ENCODE results near the gene MCOLN3.
"Not testable (repeated sequence)": the region's sequence is repeated elsewhere in the genome, so short reads cannot be mapped to it uniquely, and the experiment has no call there.

The MCOLN3 gene

DNA sequence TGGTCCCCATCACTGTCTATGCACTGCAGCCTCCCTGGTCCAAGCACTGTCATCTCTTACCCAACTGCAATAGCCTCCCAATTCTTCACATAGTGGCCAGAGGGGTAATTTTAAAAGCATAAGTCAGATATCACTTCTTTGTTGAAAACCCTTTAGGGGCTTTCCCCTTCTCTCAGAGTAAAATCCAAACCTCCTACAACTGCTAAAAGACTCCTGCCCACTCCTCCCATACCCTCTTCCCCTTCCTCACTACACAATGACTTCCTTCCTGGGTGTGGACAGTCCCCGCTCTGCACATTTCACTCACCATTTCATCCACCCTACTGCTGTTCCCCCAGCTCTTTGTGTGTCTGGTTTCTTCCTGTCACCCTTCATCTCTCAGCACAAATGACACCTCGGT lies 59.7 kb downstream of the MCOLN3 start:
- no peak for DNase-seq

DNA sequence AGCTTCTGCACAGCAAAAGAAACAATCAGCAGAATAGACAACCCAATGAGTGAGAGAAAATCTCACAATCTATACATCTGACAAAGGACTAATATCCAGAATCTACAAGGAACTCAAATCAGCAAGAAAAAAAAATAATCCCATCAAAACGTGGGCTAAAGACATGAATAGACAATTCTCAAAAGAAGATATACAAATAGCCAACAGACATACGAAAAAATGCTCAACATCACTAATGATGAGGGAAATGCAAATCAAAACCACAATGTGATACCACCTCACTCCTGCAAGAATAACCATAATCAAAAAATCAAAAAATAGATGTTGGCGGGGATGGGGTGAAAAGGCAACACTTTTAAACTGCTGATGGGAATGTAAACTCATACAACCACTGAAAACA lies 61.7 kb downstream of the MCOLN3 start:
- DNase-seq = not testable (repeated sequence)

DNA sequence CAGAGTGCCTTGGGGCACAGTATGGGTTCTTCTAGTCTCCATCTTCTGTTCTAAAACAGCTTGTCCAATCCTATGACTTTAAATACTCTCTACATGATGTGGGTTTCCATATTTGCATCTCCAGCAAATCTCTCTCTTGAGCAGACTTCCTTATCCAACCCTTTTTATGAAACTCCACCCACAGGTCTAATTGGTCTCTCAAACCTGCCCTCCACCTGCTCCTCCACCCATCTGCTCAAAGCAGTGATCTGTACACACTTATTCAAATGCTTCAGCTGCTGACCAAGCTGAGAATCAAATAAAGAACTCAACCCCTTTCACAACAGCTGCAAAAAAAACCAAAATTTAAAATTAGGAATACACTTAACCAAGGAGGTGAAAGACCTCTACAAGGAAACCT lies 62.9 kb downstream of the MCOLN3 start:
- DNase-seq = no peak

DNA sequence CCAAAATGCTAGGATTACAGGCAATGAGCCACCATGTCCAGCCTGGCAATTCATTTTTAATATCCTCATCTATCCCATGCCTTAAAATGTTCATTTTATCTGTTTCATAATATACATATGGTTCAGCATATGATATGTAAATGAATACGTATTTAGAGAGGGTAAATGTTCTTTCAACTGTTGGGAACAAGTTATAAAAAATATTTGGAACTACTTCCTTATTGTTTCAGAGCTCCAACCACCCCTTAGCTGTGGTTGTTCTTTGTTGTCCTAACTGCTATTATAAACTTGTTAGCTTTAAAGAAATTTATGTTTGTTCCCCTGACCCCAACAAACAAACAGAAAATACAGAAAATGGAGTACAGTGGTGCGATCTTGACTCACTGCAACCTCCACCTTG lies 65.9 kb downstream of the MCOLN3 start:
- DNase-seq = no peak

DNA sequence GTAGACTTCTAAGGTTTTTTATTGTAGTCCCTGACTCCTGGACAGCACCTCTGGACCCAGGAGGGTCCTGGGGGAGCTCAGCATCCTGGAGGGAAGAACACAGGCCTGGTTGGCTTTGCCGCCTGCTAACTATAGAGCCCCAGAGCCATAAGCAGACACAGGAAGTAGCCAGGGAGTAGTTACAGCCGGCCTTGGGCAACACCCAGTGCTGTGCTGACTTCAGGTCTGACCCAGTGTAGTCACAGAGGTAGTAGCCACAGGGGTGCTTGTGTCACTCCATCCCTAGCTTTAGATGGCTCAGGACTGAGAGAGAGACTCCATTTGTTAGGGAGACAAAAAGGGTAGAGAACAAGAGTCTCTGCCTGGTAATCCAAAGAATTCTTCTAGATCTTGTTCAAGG lies 73.3 kb downstream of the MCOLN3 start:
- no peak for DNase-seq

DNA sequence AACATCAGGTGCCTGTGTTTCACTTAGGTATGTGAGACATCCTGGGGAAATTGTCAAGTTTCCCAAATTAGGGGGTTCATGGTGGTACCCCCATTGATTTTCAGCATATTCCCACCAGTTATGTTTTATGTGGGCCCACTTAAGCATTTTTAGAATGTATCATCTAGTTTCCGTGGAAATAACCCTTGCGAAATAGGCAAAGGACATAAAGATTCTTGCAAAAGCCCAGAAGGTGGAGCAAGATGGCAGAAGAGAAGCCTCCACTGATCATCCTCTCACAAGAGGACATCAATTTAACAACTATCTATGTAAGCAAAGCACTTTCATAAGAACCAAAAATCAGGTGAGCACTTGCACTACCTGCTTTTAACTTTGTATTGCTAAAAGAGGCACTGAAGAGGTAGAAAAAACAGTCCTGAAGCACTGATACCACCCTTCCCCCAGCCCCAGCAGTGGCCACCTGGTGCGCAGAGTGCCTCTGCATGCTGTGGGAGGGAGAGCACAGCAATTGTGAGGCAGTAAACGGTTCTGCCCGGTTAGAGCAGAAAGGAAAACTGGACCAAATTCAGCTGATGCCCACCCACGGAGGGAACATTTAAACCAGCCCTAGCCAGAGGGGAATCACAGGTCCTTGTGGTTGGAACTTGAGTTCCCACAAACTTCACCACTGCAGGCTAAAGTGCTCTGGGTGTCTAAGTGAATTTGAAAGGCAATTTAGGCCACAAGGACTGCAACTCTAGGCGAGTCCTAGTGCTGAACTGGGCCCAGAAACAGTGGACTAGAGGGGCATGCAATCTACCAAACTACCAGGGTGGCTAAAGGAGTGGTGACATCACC lies 74.6 kb downstream of the MCOLN3 start:
- no peak for DNase-seq

DNA sequence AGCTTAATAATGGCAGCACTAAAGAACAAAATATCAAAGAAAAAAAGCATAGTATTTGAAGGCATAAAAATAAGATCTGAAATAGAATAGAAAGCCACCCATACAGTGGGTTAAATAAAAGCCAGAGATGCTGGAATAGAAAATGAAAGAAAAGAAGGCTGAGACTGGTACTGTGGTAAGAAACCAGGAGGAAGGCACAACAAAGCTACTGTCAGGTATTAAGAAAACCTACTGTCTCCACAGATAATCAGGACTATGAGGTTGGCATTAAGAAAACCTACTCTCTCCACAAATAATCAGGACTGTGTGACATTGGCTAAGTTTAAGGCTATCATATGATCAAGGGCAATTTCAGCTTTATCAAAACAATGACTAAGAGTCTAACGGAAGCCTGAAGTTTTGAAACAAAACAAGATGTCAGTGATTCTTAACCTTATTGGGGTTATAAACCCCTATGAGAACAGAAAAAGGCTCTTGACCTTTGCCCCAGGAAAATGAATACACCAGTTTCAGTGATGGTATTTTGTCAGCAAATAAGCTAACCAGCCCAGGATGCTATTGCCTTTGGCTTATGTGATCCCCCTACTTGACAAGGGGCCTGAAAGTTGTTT lies 75.8 kb downstream of the MCOLN3 start:
- DNase-seq = peak; percentile 40

DNA sequence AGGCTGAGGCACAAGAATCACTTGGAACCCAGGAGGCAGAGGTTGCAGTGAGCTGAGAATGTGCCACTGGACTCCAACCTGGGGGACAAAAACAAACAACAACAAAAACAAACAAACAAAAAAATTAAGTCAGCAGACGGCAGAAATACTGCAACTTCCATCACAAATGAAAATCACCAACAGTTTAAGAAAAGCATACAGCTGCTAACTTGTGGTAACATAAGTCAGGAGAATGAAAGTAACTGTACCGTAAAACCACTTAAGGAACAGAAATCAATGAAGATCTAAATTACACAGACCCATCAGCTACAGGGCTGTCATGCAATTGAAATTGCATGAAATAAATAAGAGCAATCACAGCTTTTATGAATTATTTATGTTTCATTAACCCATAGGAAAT lies 76.3 kb downstream of the MCOLN3 start:
- no peak for DNase-seq

DNA sequence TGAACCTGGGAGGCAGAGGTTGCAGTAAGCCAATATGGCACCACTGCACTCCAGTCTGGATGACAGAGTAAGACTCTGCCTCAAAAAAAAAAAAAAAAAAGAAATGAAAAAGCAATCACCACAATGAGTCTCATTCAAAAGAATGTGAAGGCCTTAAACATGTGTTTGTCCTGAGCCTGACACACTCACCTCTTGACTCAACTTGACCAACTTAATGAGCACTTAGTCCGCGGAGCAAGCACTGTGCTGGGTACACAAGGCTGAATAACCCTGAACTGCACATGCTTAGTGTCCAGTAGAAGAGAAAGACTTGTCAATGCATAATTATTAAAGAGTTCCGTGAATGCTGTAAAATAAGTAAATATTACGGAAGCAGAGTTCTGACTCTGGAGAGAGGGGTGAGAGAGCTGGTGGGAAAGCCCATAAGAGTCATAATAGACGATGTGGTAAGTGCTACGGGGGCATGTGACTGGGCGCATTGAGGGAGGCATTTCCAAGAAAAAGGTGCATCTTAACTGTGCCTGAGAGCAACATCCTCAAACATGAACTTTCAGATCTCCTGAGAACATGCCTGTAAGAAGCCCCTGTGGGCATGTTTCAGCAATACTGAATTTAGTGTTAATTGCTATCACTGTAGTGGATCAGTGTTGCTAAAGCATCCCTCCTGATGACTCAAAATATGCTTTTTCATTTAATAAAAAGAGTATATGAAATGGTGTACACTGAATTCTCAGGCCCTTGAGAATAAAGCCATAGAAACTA lies 78.6 kb downstream of the MCOLN3 start:
- DNase-seq = no peak

DNA sequence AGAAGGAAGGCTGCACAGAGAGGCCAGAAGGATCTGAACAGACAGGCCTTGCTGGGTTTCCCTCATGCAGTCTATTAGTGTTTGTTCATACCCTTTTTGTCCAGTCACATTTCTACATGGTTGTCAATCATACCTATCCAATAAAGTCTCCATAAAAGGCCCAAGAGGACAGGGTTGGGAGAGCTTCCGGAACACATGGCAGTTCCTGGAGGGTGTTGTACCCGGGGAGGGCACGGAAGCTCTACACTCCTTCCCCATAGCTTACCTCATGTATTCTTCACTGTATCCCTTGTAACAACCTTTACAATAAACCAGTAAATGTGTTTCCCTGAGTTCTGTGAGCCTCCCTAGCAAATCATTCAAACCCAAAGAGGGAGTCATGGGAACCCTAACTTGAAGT lies 79.4 kb downstream of the MCOLN3 start:
- DNase-seq = no peak

DNA sequence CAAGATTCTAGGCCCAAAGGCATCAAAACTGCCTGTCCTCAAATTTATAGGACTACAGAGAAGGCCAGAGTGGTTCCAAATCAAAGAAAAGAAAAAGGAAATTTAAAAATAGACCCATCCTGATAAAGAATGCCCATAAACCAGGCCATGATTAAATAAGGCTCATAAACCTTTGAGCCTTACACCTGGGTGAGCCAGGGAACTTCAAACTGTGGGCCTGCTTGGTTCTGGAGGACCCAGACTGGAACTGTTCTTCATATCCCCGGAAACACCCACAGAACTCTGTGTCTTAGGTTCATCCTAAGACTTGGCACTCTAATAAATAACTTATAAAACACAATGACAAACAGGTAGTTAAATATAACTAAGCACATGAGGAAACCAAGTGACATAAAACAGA lies 80.2 kb downstream of the MCOLN3 start:
- DNase-seq = no peak
